Neutrophil (primary cell): ENCODE data around the gene NEDD4L.

Source experiments
- H3K27ac ChIP-seq: fragments of 200-600 bp; sonication (generic); 2 replicates; pipeline ENCODE4 v1.5.1; 2016; ENCODE audit warnings: mild to moderate bottlenecking, moderate library complexity
- H3K27me3 ChIP-seq: fragments of 200-600 bp; sonication (generic); 2 replicates; pipeline ENCODE4 v1.6.0; 2016; ENCODE audit warnings: mild to moderate bottlenecking
- H3K36me3 ChIP-seq: fragments of 200-600 bp; sonication (generic); 2 replicates; pipeline ENCODE4 v1.5.1; 2017
- H3K4me1 ChIP-seq, 2 experiments: fragments of 200-600 bp in 1 of 2; sonication (generic) in 1 of 2; 1 replicate in 1 of 2; 2 replicates in 1 of 2; pipeline versions ENCODE4 v1.5.1 to v1.6.1; 2013 to 2016; ENCODE audit warnings: low read depth in 1 of 2, low read length in 1 of 2, mild to moderate bottlenecking in 1 of 2, moderate library complexity in 1 of 2; ENCODE audit not compliant: control insufficient read depth in 1 of 2, insufficient read depth in 1 of 2
- H3K4me3 ChIP-seq, 2 experiments: fragments of 200-600 bp in 1 of 2; sonication (generic) in 1 of 2; 1 replicate in 1 of 2; 2 replicates in 1 of 2; pipeline ENCODE4 v1.5.1; 2013 to 2016; ENCODE audit warnings: low read depth in 1 of 2, low read length in 1 of 2, mild to moderate bottlenecking in 1 of 2, moderate library complexity in 1 of 2
- H3K9me3 ChIP-seq: fragments of 200-600 bp; sonication (generic); 2 replicates; pipeline ENCODE4 v1.5.1; 2016
- CTCF ChIP-seq: fragments of 200-600 bp; sonication (generic); IDR thresholded peaks from 2 replicates; pipeline ENCODE4 v1.5.1; 2016; ENCODE audit warnings: antibody characterized with exemption

The NEDD4L gene

GRCh38 chr18:58110398-58110797 lies 66.4 kb downstream of the NEDD4L start:
- Histone ChIP-seq H3K36me3 (no peaks in the 10 kb centered on the region), H3K9me3 (no peaks in the 10 kb centered on the region), H3K27me3 (peaks cover 25% of the 10 kb centered on the region), H3K4me1 (no peaks in the 10 kb centered on the region), H3K27ac (no peak overlapping the region), H3K4me3 (no peak overlapping the region)
- TF ChIP-seq CTCF, result no peak

GRCh38 chr18:58112174-58112573 lies 68.1 kb downstream of the NEDD4L start:
- Histone ChIP-seq H3K36me3 (no peaks in the 10 kb centered on the region), H3K27me3 (peaks cover 14% of the 10 kb centered on the region), H3K4me3 (no peak overlapping the region), H3K27ac (no peak overlapping the region), H3K9me3 (no peaks in the 10 kb centered on the region), H3K4me1 (no peaks in the 10 kb centered on the region)
- TF ChIP-seq CTCF, result no peak

GRCh38 chr18:58113337-58113736 lies 69.3 kb downstream of the NEDD4L start:
- H3K27ac ChIP-seq, result no peak overlapping the region
- H3K27me3 ChIP-seq, result peaks cover 10% of the 10 kb centered on the region
- H3K4me1 ChIP-seq, result no peaks in the 10 kb centered on the region
- no peak for TF ChIP-seq CTCF
- H3K36me3 ChIP-seq, result no peaks in the 10 kb centered on the region
- no peak overlapping the region for H3K4me3 ChIP-seq
- no peaks in the 10 kb centered on the region for H3K9me3 ChIP-seq

- H3K4me3 ChIP-seq, result no peak overlapping the region
- H3K9me3 ChIP-seq, result no peaks in the 10 kb centered on the region
- peaks cover 10% of the 10 kb centered on the region for H3K27me3 ChIP-seq
- no peaks in the 10 kb centered on the region for H3K4me1 ChIP-seq
- TF ChIP-seq CTCF, result no peak
- H3K27ac ChIP-seq, result no peak overlapping the region
- H3K36me3 ChIP-seq, result no peaks in the 10 kb centered on the region
These were observed 70.7 kb downstream of the NEDD4L start for GRCh38 chr18:58114766-58115165.

GRCh38 chr18:58116818-58117217 lies 72.8 kb downstream of the NEDD4L start:
- H3K36me3 ChIP-seq, result no peaks in the 10 kb centered on the region
- TF ChIP-seq CTCF, result no peak
- H3K4me1 ChIP-seq, result no peaks in the 10 kb centered on the region
- no peaks in the 10 kb centered on the region for H3K9me3 ChIP-seq
- H3K27me3 ChIP-seq, result peaks cover 5% of the 10 kb centered on the region
- no peak overlapping the region for H3K27ac ChIP-seq
- H3K4me3 ChIP-seq, result no peak overlapping the region
